ENCODE results near the gene SAMD10.

DNA sequence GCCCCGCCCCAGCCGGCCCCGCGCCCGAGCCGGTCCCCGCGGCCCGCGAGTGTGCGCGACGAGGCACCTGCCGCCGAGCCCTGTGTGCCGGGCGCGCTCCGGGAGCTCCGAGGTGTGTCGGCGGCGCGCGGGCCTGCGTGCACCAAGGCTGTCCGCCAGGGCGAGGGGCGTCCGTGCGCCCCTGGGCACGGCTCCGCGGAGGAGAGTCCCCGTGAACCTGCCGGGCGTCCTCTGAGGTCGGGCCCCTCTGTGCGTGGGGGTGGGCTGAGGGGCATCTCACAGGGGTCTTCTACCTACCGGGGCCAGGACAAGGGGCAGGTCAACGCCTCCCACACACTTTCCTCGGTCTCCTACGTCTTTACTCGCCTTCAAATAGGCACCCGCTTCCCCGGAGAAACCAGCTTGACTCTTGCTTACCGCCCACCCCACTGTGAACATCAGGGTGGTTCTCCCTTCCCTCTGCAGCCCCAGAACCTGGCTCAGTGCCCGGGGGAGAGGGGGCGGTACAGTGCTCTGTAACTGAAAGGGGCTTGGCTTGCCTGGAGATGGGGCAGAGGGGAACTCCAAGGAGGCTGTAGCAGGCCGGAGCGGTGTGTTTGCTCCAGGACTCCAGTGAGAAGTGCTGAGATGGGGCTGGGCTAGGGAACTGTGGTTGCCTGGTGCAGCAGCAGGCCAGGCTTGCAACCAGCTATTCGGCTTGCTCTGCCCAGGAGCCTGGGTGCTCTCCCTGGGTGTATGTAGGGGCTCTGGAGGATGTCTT, at the start of gene SAMD10:
- TF ChIP-seq, protein P1, sequence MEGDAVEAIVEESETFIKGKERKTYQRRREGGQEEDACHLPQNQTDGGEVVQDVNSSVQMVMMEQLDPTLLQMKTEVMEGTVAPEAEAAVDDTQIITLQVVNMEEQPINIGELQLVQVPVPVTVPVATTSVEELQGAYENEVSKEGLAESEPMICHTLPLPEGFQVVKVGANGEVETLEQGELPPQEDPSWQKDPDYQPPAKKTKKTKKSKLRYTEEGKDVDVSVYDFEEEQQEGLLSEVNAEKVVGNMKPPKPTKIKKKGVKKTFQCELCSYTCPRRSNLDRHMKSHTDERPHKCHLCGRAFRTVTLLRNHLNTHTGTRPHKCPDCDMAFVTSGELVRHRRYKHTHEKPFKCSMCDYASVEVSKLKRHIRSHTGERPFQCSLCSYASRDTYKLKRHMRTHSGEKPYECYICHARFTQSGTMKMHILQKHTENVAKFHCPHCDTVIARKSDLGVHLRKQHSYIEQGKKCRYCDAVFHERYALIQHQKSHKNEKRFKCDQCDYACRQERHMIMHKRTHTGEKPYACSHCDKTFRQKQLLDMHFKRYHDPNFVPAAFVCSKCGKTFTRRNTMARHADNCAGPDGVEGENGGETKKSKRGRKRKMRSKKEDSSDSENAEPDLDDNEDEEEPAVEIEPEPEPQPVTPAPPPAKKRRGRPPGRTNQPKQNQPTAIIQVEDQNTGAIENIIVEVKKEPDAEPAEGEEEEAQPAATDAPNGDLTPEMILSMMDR (IDR thresholded peaks at IDR 0.05): peak; percentile 13 to 56 (median 18)
- no peak for TF ChIP-seq POLR2AphosphoS5 (IDR thresholded peaks at IDR 0.05)
- no peak for TF ChIP-seq POLR2A (IDR thresholded peaks at IDR 0.05)
- no peak for TF ChIP-seq EP300 (IDR thresholded peaks at IDR 0.05; ENCODE audit: low read depth)

Data from transverse colon (tissue), 4 donors.